K562 (cell line): ENCODE results near the gene FTH1. TPM values are rescaled to one million over a fixed set of nuclear protein-coding genes. Genes with fewer than 3 reads are reported as not detected.

Experiments used
- ATF6 ChIP-seq: sonication (generic); formaldehyde crosslinking; IDR thresholded peaks from 2 replicates; pipeline ENCODE4 v1.4.0; 2020; ENCODE audit warnings: mild to moderate bottlenecking, missing genetic modification reagents
- BRCA1 ChIP-seq, 2 experiments: fragments of 450-650 bp in 1 of 2; sonication (generic) in 1 of 2; formaldehyde crosslinking in 1 of 2; IDR thresholded peaks; 2 replicates each; pipeline versions ENCODE4 v1.5.0 to v1.6.1; 2017 to 2020; ENCODE audit warnings: mild to moderate bottlenecking in 1 of 2, missing genetic modification reagents in 1 of 2
- CHD1 ChIP-seq: fragments of 200-600 bp; sonication (generic); IDR thresholded peaks from one replicate; pipeline ENCODE4 v1.6.1; 2012; ENCODE audit warnings: mild to moderate bottlenecking, moderate library complexity, low read length, inconsistent platforms
- CHD2 ChIP-seq: IDR thresholded peaks from 2 replicates; pipeline ENCODE4 v1.6.1; 2011; ENCODE audit warnings: low read depth, low read length
- ELF2 ChIP-seq: fragments of 250-450 bp; sonication (Bioruptor Pico); IDR thresholded peaks from 2 replicates; pipeline ENCODE4 v1.5.0; 2021; ENCODE audit warnings: mild to moderate bottlenecking
- ESRRA ChIP-seq: fragments of 450-650 bp; IDR thresholded peaks from 2 replicates; pipeline ENCODE4 v1.6.1; 2014; ENCODE audit warnings: low read depth, mild to moderate bottlenecking, moderate library complexity, borderline replicate concordance
- FUS ChIP-seq: fragments of 200-400 bp; formaldehyde crosslinking; optimal IDR thresholded peaks from 2 replicates; pipeline ENCODE3; 2017; ENCODE audit warnings: low read depth, low read length
- GTF2F1 ChIP-seq: IDR thresholded peaks from 2 replicates; pipeline ENCODE4 v1.6.1; 2011; ENCODE audit warnings: low read depth, low read length, improper control_type of control experiment
- HDGF ChIP-seq: fragments of 450-650 bp; IDR thresholded peaks from 2 replicates; pipeline ENCODE4 v1.6.1; 2016
- JUN ChIP-seq, 2 experiments: sonication (generic) in 1 of 2; formaldehyde crosslinking in 1 of 2; IDR thresholded peaks; 2 replicates each; pipeline versions ENCODE4 v1.6.1 to v1.8.0; 2012 to 2022; ENCODE audit warnings: borderline replicate concordance in 2 of 2, mild to moderate bottlenecking in 2 of 2, improper control_type of control experiment in 1 of 2, low read depth in 1 of 2, low read length in 1 of 2, missing genetic modification reagents in 1 of 2
- MYNN ChIP-seq, 2 experiments: sonication (generic); formaldehyde crosslinking in 1 of 2; IDR thresholded peaks; 2 replicates each; pipeline versions ENCODE4 v1.5.0 to v1.6.1; 2016 to 2020; ENCODE audit warnings: antibody characterized with exemption in 1 of 2, missing genetic modification reagents in 1 of 2
- NBN ChIP-seq: fragments of 450-650 bp; IDR thresholded peaks from 2 replicates; pipeline ENCODE4 v1.6.1; 2016; ENCODE audit warnings: low read depth, mild to moderate bottlenecking
- POLR2A ChIP-seq: fragments of 450-650 bp; conservative IDR thresholded peaks from 2 replicates; pipeline ENCODE4 v1.6.1; 2016
- POLR3G ChIP-seq: IDR thresholded peaks from 2 replicates; pipeline ENCODE4 v1.6.1; 2011; ENCODE audit not compliant: insufficient read length, insufficient replicate concordance; ENCODE audit errors: extremely low read depth
- PTRF ChIP-seq: fragments of 450-650 bp; IDR thresholded peaks from 2 replicates; pipeline ENCODE4 v1.6.1; 2016; ENCODE audit warnings: mild to moderate bottlenecking, missing genetic modification characterization, missing compliant biosample characterization
- RBM39 ChIP-seq: fragments of 200-400 bp; formaldehyde crosslinking; optimal IDR thresholded peaks from 2 replicates; pipeline ENCODE3; 2018; ENCODE audit warnings: low read depth, low read length
- RFX1 ChIP-seq: fragments of 450-650 bp; IDR thresholded peaks from 2 replicates; pipeline ENCODE4 v1.6.1; 2016; ENCODE audit warnings: mild to moderate bottlenecking, moderate library complexity
- SRSF3 ChIP-seq: fragments of 200-400 bp; formaldehyde crosslinking; IDR thresholded peaks from 2 replicates; pipeline ENCODE4 v1.6.1; 2016; ENCODE audit warnings: mild to moderate bottlenecking, low read length, moderate library complexity; ENCODE audit not compliant: insufficient read depth
- STAT5A ChIP-seq: IDR thresholded peaks from 2 replicates; pipeline ENCODE4 v1.6.1; 2012; ENCODE audit warnings: low read length, inconsistent platforms, borderline replicate concordance
- TRIM24 ChIP-seq, 2 experiments: fragments of 450-650 bp; IDR thresholded peaks; 2 replicates each; pipeline ENCODE4 v1.6.1; 2016
- USF2 ChIP-seq: sonication (generic); formaldehyde crosslinking; IDR thresholded peaks from 2 replicates; pipeline ENCODE4 v1.5.0; 2020; ENCODE audit warnings: missing genetic modification reagents
- ZBTB9 ChIP-seq: fragments of 450-650 bp; formaldehyde crosslinking; IDR thresholded peaks from 2 replicates; pipeline ENCODE4 v1.4.0; 2020; ENCODE audit warnings: mild to moderate bottlenecking, moderate library complexity
- ZEB2 ChIP-seq: fragments of 450-650 bp; IDR thresholded peaks from 2 replicates; pipeline ENCODE4 v1.6.1; 2016
- ZFX ChIP-seq: sonication (generic); formaldehyde crosslinking; IDR thresholded peaks from 2 replicates; pipeline ENCODE4 v1.8.0; 2022; ENCODE audit warnings: mild to moderate bottlenecking, missing genetic modification reagents, moderate library complexity
- ZNF408 ChIP-seq: fragments of 250-450 bp; sonication (Bioruptor Pico); IDR thresholded peaks from 2 replicates; pipeline ENCODE4 v1.4.0; 2020; ENCODE audit warnings: low read depth, mild to moderate bottlenecking, moderate library complexity
- ZNF778 ChIP-seq: fragments of 450-650 bp; formaldehyde crosslinking; IDR thresholded peaks from 2 replicates; pipeline ENCODE4 v1.4.0; 2020; ENCODE audit warnings: mild to moderate bottlenecking, moderate library complexity
- polyA plus RNA-seq, 8 experiments: library from polyadenylated mRNA; depleted of rRNA in 4 of 8; stranded (reverse) in 5 of 8; unstranded in 3 of 8; fragments of >200 nt; fragmentation: Nextera tagmentation in 2 of 8; fragmentation: Illumina TruSeq in 1 of 8; extraction: Ambion mirVana in 2 of 8; extraction: Trizol in 1 of 8; gene quantifications; 2 replicates each; pipeline versions ENCODE4 v1.2.1 to v1.2.3, GENCODE V29; 2011 to 2014; ENCODE audit warnings: inconsistent platforms in 1 of 8, missing spikeins in 1 of 8
- total RNA-seq, 7 experiments: library from RNA; depleted of rRNA in 6 of 7; stranded (reverse); fragments of >200 nt in 6 of 7; fragmentation: Illumina TruSeq in 2 of 7; extraction: Trizol in 2 of 7; gene quantifications; 2 replicates each; pipeline versions ENCODE4 v1.2.1 to v1.2.3, GENCODE V29; 2011 to 2021; ENCODE audit warnings: low replicate concordance in 1 of 7

Gene FTH1
- total and polyA plus RNA-seq, 9 of the 15 experiments (the other 6 are each of a cell fraction or from before 2014, with no cell fraction given): 370 to 3,146 (median 802) TPM

GRCh38 chr11:61966734-61967115 is 709 bp downstream of the FTH1 start (continued):
- TF ChIP-seq ZBTB9 (CRISPR knock-in tag) (peak; percentile 70; the same call in 1 of the 2 replicates), STAT5A (peak; percentile 82), CHD1 (peak; percentile 97), USF2 (CRISPR knock-in tag) (no peak), FUS (no peak), ZNF408 (CRISPR knock-in tag) (no peak), HDGF (no peak), ZNF778 (CRISPR knock-in tag) (no peak), RFX1 (no peak), RBM39 (no peak), SRSF3 (no peak), PTRF (tag) (no peak), NBN (no peak; the same call in 1 of the 2 replicates), ELF2 (CRISPR knock-in tag) (no peak), BRCA1 (IDR thresholded peaks at IDR 0.05) (no peak), BRCA1 (CRISPR knock-in tag; IDR thresholded peaks at IDR 0.05) (no peak), ESRRA (peak; percentile 62; the same call in 1 of the 2 replicates), ZFX (no peak; the same call in 1 of the 2 replicates), POLR3G (no peak), ZEB2 (peak; percentile 91), GTF2F1 (no peak), MYNN (IDR thresholded peaks at IDR 0.05) (peak; percentile 55; the same call in 1 of the 2 replicates), MYNN (CRISPR knock-in tag; IDR thresholded peaks at IDR 0.05) (no peak), CHD2 (no peak; the same call in 1 of the 2 replicates), JUN (IDR thresholded peaks at IDR 0.05; ENCODE audit: borderline replicate concordance, low read depth, low read length) (0 out of 2 replicates have a peak, but pooled peaks have one; percentile 10), JUN (CRISPR knock-in tag; IDR thresholded peaks at IDR 0.05; ENCODE audit: borderline replicate concordance) (no peak), TRIM24 (IDR thresholded peaks at IDR 0.05) (peak in 1 of 2 experiments; percentile 60; a peak in 1 of 4 replicates), ATF6 (0 out of 2 replicates have a peak, but pooled peaks have one; percentile 53), POLR2A (no peak)
